ENCODE measurements around the gene PIEZO1.
"Not testable (repeated sequence)": the region's sequence is repeated elsewhere in the genome, so short reads cannot be mapped to it uniquely, and the experiment has no call there.

PIEZO1 gene

GRCh38 chr16:88672776-88673175 lies 112.2 kb downstream of the PIEZO1 start:
- POLR2A ChIA-PET = no interaction called here
- CTCF ChIA-PET = interaction anchor here (1.1 to 1.9 kb wide), 4 partner anchors 10 to 185 kb away, joined by 3 to 7 read pairs (median 4); partner anchors contain the start of gene MVD
- H3K4me3 ChIP-seq (ENCODE audit: low read depth, low read length) = no peak overlapping the region
- peak; percentile 23 for TF ChIP-seq CTCF (IDR thresholded peaks at IDR 0.05; ENCODE audit: insufficient read depth, low read length, missing control alignments)
- no peak for DNase-seq (ENCODE audit: low read depth, low spot score)

- H3K4me3 ChIP-seq (ENCODE audit: low read depth, low read length) = no peak overlapping the region
- ChIA-PET POLR2A (no interaction called here), CTCF (interaction anchor here (1.4 to 1.9 kb wide), 3 partner anchors 9 to 186 kb away, joined by 4 to 7 read pairs (median 4); no protein-coding TSS in a partner anchor)
- no peak for TF ChIP-seq CTCF (IDR thresholded peaks at IDR 0.05; ENCODE audit: insufficient read depth, low read length, missing control alignments)
- DNase-seq (ENCODE audit: low read depth, low spot score) = no peak
Observed at GRCh38 chr16:88671806-88672205, 113.2 kb downstream of the PIEZO1 start.

- POLR2A ChIA-PET = no interaction called here
- no peak for DNase-seq (ENCODE audit: low read depth, low spot score)
- CTCF ChIA-PET = interaction anchor here (0.9 to 1.0 kb wide), 2 partner anchors 11 to 73 kb away, joined by 3 read pairs; no protein-coding TSS in a partner anchor
- H3K4me3 ChIP-seq (ENCODE audit: low read depth, low read length) = no peak overlapping the region
- no peak for TF ChIP-seq CTCF (IDR thresholded peaks at IDR 0.05; ENCODE audit: insufficient read depth, low read length, missing control alignments)
Observed at GRCh38 chr16:88669980-88670379, 115.0 kb downstream of the PIEZO1 start.

GRCh38 chr16:88669493-88669892 lies 115.5 kb downstream of the PIEZO1 start:
- POLR2A ChIA-PET; DNase-seq (ENCODE audit: low read depth, low spot score); H3K4me3 ChIP-seq (ENCODE audit: low read depth, low read length): not testable (repeated sequence)
- CTCF ChIA-PET = interaction anchor here (0.9 to 1.0 kb wide), 2 partner anchors 11 to 74 kb away, joined by 3 read pairs; no protein-coding TSS in a partner anchor

GRCh38 chr16:88667461-88667860 lies 117.6 kb downstream of the PIEZO1 start:
- DNase-seq (ENCODE audit: low read depth, low spot score) = no peak
- no peak overlapping the region for H3K4me3 ChIP-seq (ENCODE audit: low read depth, low read length)
- no peak for TF ChIP-seq CTCF (IDR thresholded peaks at IDR 0.05; ENCODE audit: insufficient read depth, low read length, missing control alignments)
- CTCF ChIA-PET = interaction anchor here (0.9 to 1.0 kb wide), 2 partner anchors 10 to 18 kb away, joined by 3 read pairs; no protein-coding TSS in a partner anchor
- POLR2A ChIA-PET = no interaction called here

- ChIA-PET CTCF (no interaction called here), POLR2A (no interaction called here)
- no peak overlapping the region for H3K4me3 ChIP-seq (ENCODE audit: low read depth, low read length)
- DNase-seq (ENCODE audit: low read depth, low spot score) = no peak
- TF ChIP-seq CTCF (IDR thresholded peaks at IDR 0.05; ENCODE audit: insufficient read depth, low read length, missing control alignments) = no peak
Observed at GRCh38 chr16:88665570-88665969, 119.5 kb downstream of the PIEZO1 start.

Measured in AG04449 (cell line).